Spleen (tissue), 11 donors: ENCODE measurements around the gene DMD. TPM values are rescaled to one million over a fixed set of nuclear protein-coding genes. Genes with fewer than 3 reads are reported as not detected.

Experiments
- DNase-seq: peaks from one replicate; pipeline ENCODE4 v3.0.0-alpha.2; 2020
- H3K27ac ChIP-seq, 8 donors: fragments of 200-600 bp; sonication (generic) in 7 of 8; 1 replicate in 4 of 8; 2 replicates in 4 of 8; pipeline versions ENCODE4 v1.5.0 to v1.8.0; 2016 to 2021; ENCODE audit warnings: inconsistent platforms in 4 of 8, mild to moderate bottlenecking in 4 of 8, moderate library complexity in 1 of 8
- H3K27me3 ChIP-seq, 7 donors: fragments of 200-600 bp; sonication (generic) in 6 of 7; replicated peaks in 1 of 7; 1 replicate in 4 of 7; 2 replicates in 3 of 7; pipeline versions ENCODE4 v1.5.0 to v1.8.0; 2016 to 2021; ENCODE audit warnings: inconsistent platforms in 3 of 7, mild to moderate bottlenecking in 1 of 7
- H3K36me3 ChIP-seq, 6 donors: fragments of 200-600 bp; sonication (generic) in 5 of 6; 1 replicate in 4 of 6; 2 replicates in 2 of 6; pipeline versions ENCODE4 v1.5.0 to v1.8.0; 2016 to 2021; ENCODE audit warnings: inconsistent platforms in 2 of 6
- H3K4me1 ChIP-seq, 6 donors: fragments of 200-600 bp; sonication (generic) in 5 of 6; 1 replicate in 3 of 6; 2 replicates in 3 of 6; pipeline versions ENCODE4 v1.5.0 to v1.8.0; 2016 to 2021; ENCODE audit warnings: inconsistent platforms in 3 of 6
- H3K4me3 ChIP-seq, 8 donors: fragments of 200-600 bp; sonication (generic) in 7 of 8; 1 replicate in 4 of 8; 2 replicates in 4 of 8; pipeline versions ENCODE4 v1.5.0 to v1.8.0; 2016 to 2021; ENCODE audit warnings: inconsistent platforms in 4 of 8, mild to moderate bottlenecking in 4 of 8, moderate library complexity in 2 of 8
- H3K9me3 ChIP-seq, 8 donors: fragments of 200-600 bp; sonication (generic) in 7 of 8; 1 replicate in 4 of 8; 2 replicates in 4 of 8; pipeline versions ENCODE4 v1.5.0 to v1.8.0; 2016 to 2021; ENCODE audit warnings: inconsistent platforms in 4 of 8
- POLR2A ChIP-seq, 3 donors: fragments of 450-650 bp; IDR thresholded peaks; one replicate each; pipeline ENCODE4 v1.5.1; 2017; ENCODE audit warnings: antibody characterized with exemption in 3 of 3, mild to moderate bottlenecking in 1 of 3
- POLR2AphosphoS5 ChIP-seq, 3 donors: sonication (generic); formaldehyde crosslinking; IDR thresholded peaks; one replicate each; pipeline ENCODE4 v1.5.1; 2017; ENCODE audit warnings: antibody characterized with exemption in 3 of 3
- WGBS, 5 donors: extraction: QIAGEN DNeasy Blood & Tissue Kit in 3 of 5; methylation state at CpG; one replicate each; pipeline versions ENCODE4 v1.1.5 to v1.1.7; 2013 to 2018; 5-methylcytosine and 5-hydroxymethylcytosine counted together
- intact Hi-C: fragments of 100-400 bp; cut with DNase I; formaldehyde crosslinking; loops from one replicate; pipeline ENCODE4 v1.15.0; 2023; ENCODE audit warnings: low total_unique reads
- polyA plus RNA-seq, 3 donors: library from polyadenylated mRNA; stranded (reverse); fragments of 200-250 nt; gene quantifications; one replicate each; pipeline ENCODE4 v1.2.1, GENCODE V29; 2013
- total RNA-seq, 7 donors: library from RNA; depleted of rRNA in 3 of 7; stranded (reverse); fragments of >200 nt in 3 of 7; fragmentation: NEBNext Ultra II Directional in 4 of 7; extraction: Animal tissue kit (Norgen Biotek cat#: 25700) in 4 of 7; gene quantifications; one replicate each; pipeline versions ENCODE4 v1.1.0 to v1.2.1, GENCODE V29; 2016 to 2021
- TF ChIP-seq, protein P1 (sequence below), 11 experiments: fragments of 200-600 bp in 7 of 11; fragments of 450-650 bp in 4 of 11; sonication (generic) in 4 of 11; IDR thresholded peaks in 8 of 11; conservative IDR thresholded peaks in 3 of 11; 1 replicate in 7 of 11; 2 replicates in 4 of 11; pipeline versions ENCODE4 v1.4.0 to v1.8.0; 2016 to 2021; ENCODE audit warnings: antibody characterized with exemption in 11 of 11, inconsistent platforms in 4 of 11, mild to moderate bottlenecking in 1 of 11
- donor health status: healthy with polysubstance abuse.
- donor health status: DM: no; HTN: no; CAD: no; lungs with moderate emphysema.
- donor health status: DM: no; HTN: no; CAD: no.
- donor health status: Bipolar disorder and iron deficiency.
- donor health status: healthy.
- donor health status: DM: no; HTN: no; CAD: no.
- donor health status: DM: yes; HTN: yes; CAD: no.

The DMD gene
- total and polyA plus RNA-seq, 10 donors = 1.3 to 11.3 (median 4.4) TPM

DNA sequence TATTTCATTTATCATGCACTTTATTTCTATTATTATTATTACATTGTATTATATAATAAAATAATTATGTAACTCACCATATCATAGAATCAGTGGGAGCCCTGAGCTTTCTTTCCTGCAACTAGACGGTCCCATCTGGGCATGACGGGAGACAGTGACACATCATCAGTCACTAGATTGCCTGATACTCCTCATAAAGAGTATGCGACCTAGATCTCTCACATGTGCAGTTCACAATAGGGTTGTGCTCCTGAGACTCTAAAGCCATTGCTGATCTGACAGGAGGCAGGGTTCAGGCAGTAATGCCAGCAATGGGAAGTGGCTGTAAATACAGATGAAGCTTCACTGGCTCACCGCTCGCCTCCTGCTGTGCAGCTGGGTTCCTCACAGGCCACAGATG, 62.3 kb downstream of the DMD start:
- H3K9me3 ChIP-seq = no peaks in the 10 kb centered on the region
- H3K27me3 ChIP-seq = no peaks in the 10 kb centered on the region
- no peak overlapping the region for H3K4me3 ChIP-seq
- TF ChIP-seq POLR2AphosphoS5 (IDR thresholded peaks at IDR 0.05) (no peak), POLR2A (IDR thresholded peaks at IDR 0.05) (no peak)
- TF ChIP-seq, protein P1, sequence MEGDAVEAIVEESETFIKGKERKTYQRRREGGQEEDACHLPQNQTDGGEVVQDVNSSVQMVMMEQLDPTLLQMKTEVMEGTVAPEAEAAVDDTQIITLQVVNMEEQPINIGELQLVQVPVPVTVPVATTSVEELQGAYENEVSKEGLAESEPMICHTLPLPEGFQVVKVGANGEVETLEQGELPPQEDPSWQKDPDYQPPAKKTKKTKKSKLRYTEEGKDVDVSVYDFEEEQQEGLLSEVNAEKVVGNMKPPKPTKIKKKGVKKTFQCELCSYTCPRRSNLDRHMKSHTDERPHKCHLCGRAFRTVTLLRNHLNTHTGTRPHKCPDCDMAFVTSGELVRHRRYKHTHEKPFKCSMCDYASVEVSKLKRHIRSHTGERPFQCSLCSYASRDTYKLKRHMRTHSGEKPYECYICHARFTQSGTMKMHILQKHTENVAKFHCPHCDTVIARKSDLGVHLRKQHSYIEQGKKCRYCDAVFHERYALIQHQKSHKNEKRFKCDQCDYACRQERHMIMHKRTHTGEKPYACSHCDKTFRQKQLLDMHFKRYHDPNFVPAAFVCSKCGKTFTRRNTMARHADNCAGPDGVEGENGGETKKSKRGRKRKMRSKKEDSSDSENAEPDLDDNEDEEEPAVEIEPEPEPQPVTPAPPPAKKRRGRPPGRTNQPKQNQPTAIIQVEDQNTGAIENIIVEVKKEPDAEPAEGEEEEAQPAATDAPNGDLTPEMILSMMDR (IDR thresholded peaks at IDR 0.05 in 8 of 11, conservative IDR thresholded peaks at IDR 0.05 in 3 of 11) = no peak
- H3K27ac ChIP-seq = no peak overlapping the region
- no peaks in the 10 kb centered on the region for H3K36me3 ChIP-seq
- WGBS, 5 donors = 80 to 94% (median 87%) methylated on average over 5 of the region's 5 CpGs
- intact Hi-C loops = no loop called here
- H3K4me1 ChIP-seq = no peaks in the 10 kb centered on the region
- no peak for DNase-seq

DNA sequence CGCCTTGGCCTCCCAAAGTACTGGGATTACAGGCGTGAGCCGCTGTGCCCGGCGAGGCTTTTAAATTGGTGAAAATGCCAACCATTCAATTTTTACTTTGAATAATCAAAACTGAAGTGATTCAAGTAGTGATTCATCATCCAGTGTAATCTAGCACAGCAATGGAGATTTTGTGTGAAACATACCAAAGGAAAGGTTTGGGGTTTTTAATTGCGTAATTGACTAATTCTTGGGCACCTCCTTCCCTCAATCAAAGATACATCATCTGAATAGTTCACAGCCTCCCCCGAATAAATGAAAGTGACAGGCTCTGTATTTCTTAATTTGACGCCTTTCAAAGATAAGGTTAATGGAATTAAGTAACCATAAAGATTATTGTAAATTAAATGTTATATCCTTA, 69.0 kb downstream of the DMD start:
- WGBS, 5 donors = 85 to 95% (median 89%) methylated on average over 8 of the region's 8 CpGs
- TF ChIP-seq POLR2AphosphoS5 (IDR thresholded peaks at IDR 0.05) (no peak), POLR2A (IDR thresholded peaks at IDR 0.05) (no peak)
- TF ChIP-seq, protein P1 (IDR thresholded peaks at IDR 0.05 in 8 of 11, conservative IDR thresholded peaks at IDR 0.05 in 3 of 11) = no peak

DNA sequence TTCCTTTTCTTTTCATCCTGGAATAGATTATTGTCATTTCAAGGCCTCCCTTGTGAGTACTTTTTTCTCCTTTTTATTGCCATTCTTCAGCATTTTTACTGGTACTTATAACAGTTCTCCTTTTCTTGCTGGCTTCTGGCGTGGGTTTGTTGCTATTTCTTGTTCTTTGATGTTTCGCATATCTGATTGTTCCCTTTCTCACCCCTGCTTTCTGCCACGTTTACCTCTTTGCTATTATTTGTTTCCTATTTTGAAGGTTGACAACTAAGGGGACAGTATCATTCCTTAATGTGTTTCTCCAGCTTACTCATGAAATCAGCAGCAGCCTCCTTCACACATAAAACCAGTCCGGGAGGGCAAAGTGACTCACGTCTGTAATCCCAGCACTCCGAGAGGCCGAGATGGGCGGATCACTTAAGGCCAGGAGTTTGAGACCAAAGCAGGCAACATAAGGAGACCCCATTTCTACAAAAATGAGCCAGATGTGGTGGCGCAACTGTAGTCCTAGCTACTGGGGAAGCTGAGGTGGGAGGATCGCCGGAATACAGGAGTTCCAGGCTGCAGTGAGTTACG, 72.6 kb downstream of the DMD start:
- Histone ChIP-seq H3K27me3 (no peaks in the 10 kb centered on the region), H3K4me3 (no peak overlapping the region), H3K9me3 (peaks cover 0 to 3% (median 0%) of the 10 kb centered on the region in 8 donors), H3K36me3 (no peaks in the 10 kb centered on the region), H3K4me1 (no peaks in the 10 kb centered on the region), H3K27ac (no peak overlapping the region)
- DNase-seq = no peak
- TF ChIP-seq POLR2A (IDR thresholded peaks at IDR 0.05) (no peak), POLR2AphosphoS5 (IDR thresholded peaks at IDR 0.05) (no peak)
- TF ChIP-seq, protein P1 (IDR thresholded peaks at IDR 0.05 in 8 of 11, conservative IDR thresholded peaks at IDR 0.05 in 3 of 11) = no peak
- intact Hi-C loops = no loop called here
- 65 to 81% (median 70%) methylated on average over 12 of the region's 12 CpGs for WGBS, 5 donors

More for the DNA sequence above, 69.0 kb downstream of the DMD start:
- H3K4me3 ChIP-seq = no peak overlapping the region
- no peak for DNase-seq
- intact Hi-C loops = no loop called here
- no peak overlapping the region for H3K27ac ChIP-seq
- H3K9me3 ChIP-seq = no peaks in the 10 kb centered on the region
- H3K27me3 ChIP-seq = no peaks in the 10 kb centered on the region
- no peaks in the 10 kb centered on the region for H3K36me3 ChIP-seq
- no peaks in the 10 kb centered on the region for H3K4me1 ChIP-seq

DNA sequence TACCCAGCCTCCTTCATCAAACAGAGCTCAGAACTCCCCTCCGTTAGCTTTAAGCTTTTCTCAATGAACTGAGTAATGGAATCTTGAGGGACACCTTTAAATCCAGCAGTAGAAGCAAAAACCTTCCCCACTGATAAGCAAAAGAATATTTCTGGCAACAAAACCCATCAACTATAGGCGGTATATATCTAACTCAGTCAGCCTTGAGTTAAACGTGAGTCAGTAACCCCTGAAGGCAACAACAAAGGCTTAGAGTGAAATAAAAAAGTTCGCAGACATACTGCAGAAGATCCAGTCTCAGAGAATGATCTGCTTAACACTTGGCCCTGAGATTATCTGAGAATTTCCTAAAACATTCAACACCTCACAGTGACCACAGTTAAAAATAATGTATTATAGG, 77.2 kb downstream of the DMD start:
- TF ChIP-seq POLR2AphosphoS5 (IDR thresholded peaks at IDR 0.05) (no peak), POLR2A (IDR thresholded peaks at IDR 0.05) (no peak)
- TF ChIP-seq, protein P1 (IDR thresholded peaks at IDR 0.05 in 8 of 11, conservative IDR thresholded peaks at IDR 0.05 in 3 of 11) = no peak
- H3K4me1 ChIP-seq = no peaks in the 10 kb centered on the region
- H3K9me3 ChIP-seq = peaks cover 0 to 3% (median 0%) of the 10 kb centered on the region in 8 donors
- no peak for DNase-seq
- intact Hi-C loops = no loop called here
- no peaks in the 10 kb centered on the region for H3K36me3 ChIP-seq
- WGBS, 5 donors = 58 to 76% (median 72%) methylated on average over 4 of the region's 4 CpGs
- no peaks in the 10 kb centered on the region for H3K27me3 ChIP-seq
- H3K4me3 ChIP-seq = no peak overlapping the region
- no peak overlapping the region for H3K27ac ChIP-seq
